K562 (cell line): ENCODE measurements around the gene DHRS13. TPM values are rescaled to one million over a fixed set of nuclear protein-coding genes. Genes with fewer than 3 reads are reported as not detected.

Source experiments
- ASH1L ChIP-seq: fragments of 450-650 bp; IDR thresholded peaks from 2 replicates; pipeline ENCODE4 v1.6.1; 2018; ENCODE audit warnings: borderline replicate concordance, mild to moderate bottlenecking, low read depth; ENCODE audit not compliant: partially characterized antibody
- CHAMP1 ChIP-seq: fragments of 450-650 bp; IDR thresholded peaks from 2 replicates; pipeline ENCODE4 v1.6.1; 2016; ENCODE audit warnings: mild to moderate bottlenecking
- DIDO1 ChIP-seq: fragments of 450-650 bp; IDR thresholded peaks from 2 replicates; pipeline ENCODE4 v1.6.1; 2016; ENCODE audit warnings: low read depth, missing biosample characterization, missing genetic modification characterization
- E2F3 ChIP-seq: fragments of 250-450 bp; sonication (Bioruptor Pico); IDR thresholded peaks from 2 replicates; pipeline ENCODE4 v1.4.0; 2020; ENCODE audit warnings: mild to moderate bottlenecking
- ETS2 ChIP-seq: IDR thresholded peaks from 2 replicates; pipeline ENCODE4 v1.6.1; 2016; ENCODE audit warnings: borderline replicate concordance, missing genetic modification characterization, mild to moderate bottlenecking, moderate library complexity, missing compliant biosample characterization; ENCODE audit not compliant: poor library complexity, severe bottlenecking
- MBD1 ChIP-seq: fragments of 250-450 bp; sonication (Bioruptor Pico); IDR thresholded peaks from 2 replicates; pipeline ENCODE4 v1.8.0; 2022; ENCODE audit warnings: inconsistent platforms
- MLX ChIP-seq, 2 experiments: fragments of 450-650 bp in 1 of 2; sonication (generic) in 1 of 2; formaldehyde crosslinking; conservative IDR thresholded peaks; 2 replicates each; pipeline versions ENCODE4 v1.4.0 to v1.8.1; 2020 to 2022; ENCODE audit warnings: mild to moderate bottlenecking in 1 of 2, missing genetic modification reagents in 1 of 2
- RBM22 ChIP-seq: fragments of 200-400 bp; formaldehyde crosslinking; IDR thresholded peaks from 2 replicates; pipeline ENCODE4 v1.6.1; 2018; ENCODE audit warnings: low read length, low read depth; ENCODE audit not compliant: poor library complexity, severe bottlenecking
- TCF3 ChIP-seq: sonication (generic); formaldehyde crosslinking; IDR thresholded peaks from 2 replicates; pipeline ENCODE4 v1.4.0; 2020; ENCODE audit warnings: mild to moderate bottlenecking, missing genetic modification reagents
- ZBTB7A ChIP-seq: IDR thresholded peaks from 2 replicates; pipeline ENCODE4 v1.6.1; 2011; ENCODE audit warnings: low read depth, mild to moderate bottlenecking, low read length, moderate library complexity, borderline replicate concordance; ENCODE audit not compliant: control insufficient read depth
- ZNF224 ChIP-seq: sonication (generic); formaldehyde crosslinking; IDR thresholded peaks from 2 replicates; pipeline ENCODE4 v1.8.0; 2022; ENCODE audit warnings: mild to moderate bottlenecking, missing genetic modification reagents
- ZNF23 ChIP-seq: fragments of 250-450 bp; sonication (Bioruptor Pico); IDR thresholded peaks from 2 replicates; pipeline ENCODE4 v1.4.0; 2020; ENCODE audit warnings: mild to moderate bottlenecking
- ZNF518B ChIP-seq: fragments of 250-450 bp; sonication (Bioruptor Pico); IDR thresholded peaks from 2 replicates; pipeline ENCODE4 v1.5.0; 2021; ENCODE audit warnings: mild to moderate bottlenecking, moderate library complexity
- ZNF695 ChIP-seq: fragments of 450-650 bp; formaldehyde crosslinking; IDR thresholded peaks from 2 replicates; pipeline ENCODE4 v1.4.0; 2020; ENCODE audit warnings: mild to moderate bottlenecking, moderate library complexity
- ZNF75A ChIP-seq: fragments of 450-650 bp; formaldehyde crosslinking; IDR thresholded peaks from 2 replicates; pipeline ENCODE4 v1.4.0; 2020; ENCODE audit warnings: mild to moderate bottlenecking
- polyA plus RNA-seq, 8 experiments: library from polyadenylated mRNA; depleted of rRNA in 4 of 8; stranded (reverse) in 5 of 8; unstranded in 3 of 8; fragments of >200 nt; fragmentation: Nextera tagmentation in 2 of 8; fragmentation: Illumina TruSeq in 1 of 8; extraction: Ambion mirVana in 2 of 8; extraction: Trizol in 1 of 8; gene quantifications; 2 replicates each; pipeline versions ENCODE4 v1.2.1 to v1.2.3, GENCODE V29; 2011 to 2014; ENCODE audit warnings: inconsistent platforms in 1 of 8, missing spikeins in 1 of 8
- total RNA-seq, 7 experiments: library from RNA; depleted of rRNA in 6 of 7; stranded (reverse); fragments of >200 nt in 6 of 7; fragmentation: Illumina TruSeq in 2 of 7; extraction: Trizol in 2 of 7; gene quantifications; 2 replicates each; pipeline versions ENCODE4 v1.2.1 to v1.2.3, GENCODE V29; 2011 to 2021; ENCODE audit warnings: low replicate concordance in 1 of 7

DHRS13 gene
- total and polyA plus RNA-seq, 9 of the 15 experiments (the other 6 are each of a cell fraction or from before 2014, with no cell fraction given) = 0.32 to 52.3 (median 34.3) TPM; not detected in 1

- TF ChIP-seq MLX (CRISPR knock-in tag; conservative IDR thresholded peaks at IDR 0.05) = no peak
- no peak for TF ChIP-seq DIDO1 (tag)
- peak; percentile 95 for TF ChIP-seq ZBTB7A
- peak; percentile 88; the same call in 1 of the 2 replicates for TF ChIP-seq E2F3
- TF ChIP-seq ZNF224 = peak; percentile 82; the same call in 1 of the 2 replicates
- no peak for TF ChIP-seq ZNF75A
- TF ChIP-seq ZNF695 = no peak
- no peak for TF ChIP-seq ETS2 (tag)
- peak; percentile 69 for TF ChIP-seq RBM22
- no peak for TF ChIP-seq MBD1 (CRISPR knock-in tag)
- TF ChIP-seq ZNF518B (CRISPR knock-in tag) = no peak
- no peak for TF ChIP-seq CHAMP1
- TF ChIP-seq ZNF23 = no peak
- no peak for TF ChIP-seq ASH1L
- peak; percentile 62 for TF ChIP-seq TCF3
Observed at GRCh38 chr17:28902819-28903545, at the start of gene DHRS13 (continued).
